ENCODE data around the gene PTPN22. TPM values are rescaled to one million over a fixed set of nuclear protein-coding genes. Genes with fewer than 3 reads are reported as not detected.

Gene PTPN22
- total and polyA plus RNA-seq, 2 experiments from 2014 or later, result 0.17 to 0.47 TPM

GRCh38 chr1:113846391-113847035 lies 25.0 kb downstream of the PTPN22 start:
- no peaks in the 10 kb centered on the region for H3K27me3 ChIP-seq
- no peaks in the 10 kb centered on the region for H4K20me1 ChIP-seq (ENCODE audit: insufficient read depth, poor library complexity, severe bottlenecking)
- no peaks in the 10 kb centered on the region for H3K79me2 ChIP-seq
- 69% methylated on average over 2 of the region's 2 CpGs for WGBS (ENCODE audit: low lambda C conversion rate, missing lambda C conversion rate)
- H3K9me2 ChIP-seq (replicated peaks; ENCODE audit: insufficient read depth), result no peaks in the 10 kb centered on the region
- H3K27ac ChIP-seq, result no peak overlapping the region
- H3K4me2 ChIP-seq, result no peak overlapping the region
- no peak overlapping the region for H3K4me3 ChIP-seq
- DNase-seq (ENCODE audit: low spot score), result no peak
- H3K9me3 ChIP-seq (ENCODE audit: low read depth), result no peaks in the 10 kb centered on the region
- TF ChIP-seq EZH2 (IDR thresholded peaks at IDR 0.05; ENCODE audit: borderline replicate concordance), result no peak
- TF ChIP-seq EZH2phosphoT487 (IDR thresholded peaks at IDR 0.05; ENCODE audit: low read depth, severe bottlenecking, unreplicated experiment), result no peak
- TF ChIP-seq CTCF (IDR thresholded peaks at IDR 0.05; ENCODE audit: poor library complexity), result no peak
- H3K36me3 ChIP-seq (replicated peaks; ENCODE audit: insufficient read depth, low read depth), result no peaks in the 10 kb centered on the region
- no peaks in the 10 kb centered on the region for H3K4me1 ChIP-seq (ENCODE audit: insufficient read depth)
- H2AFZ ChIP-seq, result no peak overlapping the region

- Histone ChIP-seq H3K36me3 (replicated peaks; ENCODE audit: insufficient read depth, low read depth) (no peaks in the 10 kb centered on the region), H3K4me1 (ENCODE audit: insufficient read depth) (no peaks in the 10 kb centered on the region), H3K79me2 (no peaks in the 10 kb centered on the region), H4K20me1 (ENCODE audit: insufficient read depth, poor library complexity, severe bottlenecking) (no peaks in the 10 kb centered on the region), H3K27me3 (peaks cover 6% of the 10 kb centered on the region), H3K4me3 (no peak overlapping the region), H3K4me2 (no peak overlapping the region), H3K9me2 (replicated peaks; ENCODE audit: insufficient read depth) (no peaks in the 10 kb centered on the region), H2AFZ (no peak overlapping the region), H3K9me3 (ENCODE audit: low read depth) (no peaks in the 10 kb centered on the region), H3K27ac (no peak overlapping the region)
- TF ChIP-seq EZH2phosphoT487 (IDR thresholded peaks at IDR 0.05; ENCODE audit: low read depth, severe bottlenecking, unreplicated experiment) (no peak), EZH2 (IDR thresholded peaks at IDR 0.05; ENCODE audit: borderline replicate concordance) (no peak), CTCF (IDR thresholded peaks at IDR 0.05; ENCODE audit: poor library complexity) (no peak)
- WGBS (ENCODE audit: low lambda C conversion rate, missing lambda C conversion rate), result 100% methylated on average over 1 of the region's 1 CpG
- DNase-seq (ENCODE audit: low spot score), result no peak
Observed at GRCh38 chr1:113836534-113836933, 35.0 kb downstream of the PTPN22 start.

- Histone ChIP-seq H3K4me3 (no peak overlapping the region), H3K27me3 (peaks cover 6% of the 10 kb centered on the region), H3K27ac (no peak overlapping the region), H3K36me3 (replicated peaks; ENCODE audit: insufficient read depth, low read depth) (no peaks in the 10 kb centered on the region), H2AFZ (no peak overlapping the region), H3K9me2 (replicated peaks; ENCODE audit: insufficient read depth) (no peaks in the 10 kb centered on the region), H3K4me1 (ENCODE audit: insufficient read depth) (no peaks in the 10 kb centered on the region), H4K20me1 (ENCODE audit: insufficient read depth, poor library complexity, severe bottlenecking) (no peaks in the 10 kb centered on the region), H3K4me2 (no peak overlapping the region), H3K9me3 (ENCODE audit: low read depth) (no peaks in the 10 kb centered on the region), H3K79me2 (no peaks in the 10 kb centered on the region)
- TF ChIP-seq CTCF (IDR thresholded peaks at IDR 0.05; ENCODE audit: poor library complexity) (peak; percentile 71), EZH2phosphoT487 (IDR thresholded peaks at IDR 0.05; ENCODE audit: low read depth, severe bottlenecking, unreplicated experiment) (no peak)
- whole genome bisulfite sequencing (ENCODE audit: low lambda C conversion rate, missing lambda C conversion rate), result 28% methylated on average over 4 of the region's 4 CpGs
- peak; percentile 68 for DNase-seq (ENCODE audit: low spot score)
Observed at GRCh38 chr1:113835686-113836290, 35.7 kb downstream of the PTPN22 start.
